GM12872 (cell line): ENCODE results near the gene PHF19.

ENCODE experiments used
- TF ChIP-seq, protein P1 (sequence below): IDR thresholded peaks from 3 replicates; pipeline ENCODE4 v1.5.1; 2011; ENCODE audit warnings: low read depth, mild to moderate bottlenecking, low read length, moderate library complexity; ENCODE audit not compliant: insufficient read depth

PHF19 gene

DNA sequence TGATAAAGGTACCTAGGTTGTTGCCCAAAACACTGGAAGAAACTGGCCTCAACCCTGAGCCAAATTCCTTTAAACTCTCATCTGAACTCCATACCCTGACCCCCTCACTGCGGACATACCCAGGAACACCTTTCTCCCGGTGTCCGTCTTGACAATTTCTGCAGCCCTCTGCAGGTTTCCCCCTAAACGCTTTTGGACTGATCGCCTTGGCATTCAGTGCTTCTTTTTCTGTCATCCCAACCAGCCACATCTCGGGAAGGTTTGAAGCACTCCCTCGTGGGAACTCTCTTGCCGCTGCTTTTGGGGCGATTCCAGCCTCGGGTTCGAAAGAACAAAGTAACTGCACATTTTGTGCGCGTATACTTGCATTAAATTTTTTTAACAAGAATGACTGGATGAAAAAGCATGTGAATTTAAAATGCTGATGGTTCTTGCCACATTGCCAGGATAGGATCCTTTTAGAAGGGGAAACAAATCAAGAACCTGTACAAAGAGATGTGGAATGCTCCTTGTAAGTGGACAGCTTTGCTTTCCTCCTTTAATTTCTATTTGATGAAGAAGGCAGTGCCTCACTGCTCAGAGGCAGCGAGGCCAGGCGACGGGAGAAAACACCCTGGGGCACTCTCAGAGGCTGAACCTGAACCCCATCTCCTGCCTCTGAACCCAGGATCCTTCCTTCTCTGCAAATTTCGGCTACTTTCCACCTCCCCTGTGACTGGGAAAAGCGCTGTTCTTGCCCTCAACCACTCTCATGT lies 34.9 kb downstream of the PHF19 start:
- TF ChIP-seq, protein P1, sequence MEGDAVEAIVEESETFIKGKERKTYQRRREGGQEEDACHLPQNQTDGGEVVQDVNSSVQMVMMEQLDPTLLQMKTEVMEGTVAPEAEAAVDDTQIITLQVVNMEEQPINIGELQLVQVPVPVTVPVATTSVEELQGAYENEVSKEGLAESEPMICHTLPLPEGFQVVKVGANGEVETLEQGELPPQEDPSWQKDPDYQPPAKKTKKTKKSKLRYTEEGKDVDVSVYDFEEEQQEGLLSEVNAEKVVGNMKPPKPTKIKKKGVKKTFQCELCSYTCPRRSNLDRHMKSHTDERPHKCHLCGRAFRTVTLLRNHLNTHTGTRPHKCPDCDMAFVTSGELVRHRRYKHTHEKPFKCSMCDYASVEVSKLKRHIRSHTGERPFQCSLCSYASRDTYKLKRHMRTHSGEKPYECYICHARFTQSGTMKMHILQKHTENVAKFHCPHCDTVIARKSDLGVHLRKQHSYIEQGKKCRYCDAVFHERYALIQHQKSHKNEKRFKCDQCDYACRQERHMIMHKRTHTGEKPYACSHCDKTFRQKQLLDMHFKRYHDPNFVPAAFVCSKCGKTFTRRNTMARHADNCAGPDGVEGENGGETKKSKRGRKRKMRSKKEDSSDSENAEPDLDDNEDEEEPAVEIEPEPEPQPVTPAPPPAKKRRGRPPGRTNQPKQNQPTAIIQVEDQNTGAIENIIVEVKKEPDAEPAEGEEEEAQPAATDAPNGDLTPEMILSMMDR = no peak

DNA sequence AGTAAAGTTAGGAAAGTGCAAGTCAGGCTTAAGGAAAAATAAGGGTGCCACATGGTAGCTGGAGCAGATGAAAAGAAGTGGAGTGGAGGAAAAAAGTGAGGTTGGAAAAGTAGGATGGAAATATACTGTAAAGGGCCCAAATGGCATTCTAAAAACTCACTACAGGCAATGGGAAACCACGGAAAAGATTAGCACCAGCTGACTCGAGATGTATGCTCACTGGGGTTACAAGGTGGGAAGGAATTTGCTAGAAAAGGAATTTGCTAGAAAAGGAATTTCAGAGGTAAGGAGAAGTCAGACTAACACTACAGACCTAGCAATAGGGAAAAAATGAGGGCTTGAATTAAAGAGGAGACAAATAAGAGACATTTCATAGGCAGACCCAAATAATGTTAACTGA lies 37.8 kb downstream of the PHF19 start:
- TF ChIP-seq, protein P1 = no peak

DNA sequence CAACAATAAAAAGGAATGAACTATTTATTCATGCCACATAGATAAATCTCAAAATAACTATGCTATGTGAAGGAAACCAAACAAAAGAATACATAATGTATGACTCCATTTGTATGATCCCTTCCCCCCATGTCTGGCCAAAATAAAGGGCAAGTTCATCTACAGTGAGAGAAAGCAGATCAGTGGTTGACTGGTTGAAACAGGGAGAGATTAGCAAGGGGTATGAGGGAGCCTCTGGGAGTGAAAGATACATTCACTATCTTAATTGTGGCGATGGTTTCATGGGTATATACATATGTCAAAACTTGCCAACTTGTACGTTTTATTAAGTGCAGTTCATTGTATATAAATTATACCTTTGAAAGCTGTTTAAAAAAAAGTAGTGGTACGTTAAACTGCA lies 39.1 kb downstream of the PHF19 start:
- TF ChIP-seq, protein P1 = no peak

DNA sequence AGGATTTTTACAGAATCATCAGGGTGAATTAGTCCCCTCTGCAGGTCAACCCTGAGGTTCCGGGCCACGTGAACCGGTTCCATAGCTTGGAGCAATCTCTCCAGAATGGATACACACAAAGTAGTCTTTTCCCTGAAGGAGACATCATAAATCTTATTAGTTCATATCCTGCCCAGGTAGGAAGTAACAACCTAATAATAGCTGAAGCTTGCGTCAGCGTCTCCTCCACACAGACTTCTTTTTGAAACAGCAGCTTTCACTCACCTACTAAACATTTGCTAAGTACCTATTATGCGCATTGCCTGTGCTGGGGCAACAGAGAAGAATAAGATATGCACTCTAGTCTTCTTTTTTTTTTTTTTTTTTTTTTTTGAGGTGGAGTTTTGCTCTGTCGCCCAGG lies 43.7 kb downstream of the PHF19 start:
- TF ChIP-seq, protein P1 = no peak

DNA sequence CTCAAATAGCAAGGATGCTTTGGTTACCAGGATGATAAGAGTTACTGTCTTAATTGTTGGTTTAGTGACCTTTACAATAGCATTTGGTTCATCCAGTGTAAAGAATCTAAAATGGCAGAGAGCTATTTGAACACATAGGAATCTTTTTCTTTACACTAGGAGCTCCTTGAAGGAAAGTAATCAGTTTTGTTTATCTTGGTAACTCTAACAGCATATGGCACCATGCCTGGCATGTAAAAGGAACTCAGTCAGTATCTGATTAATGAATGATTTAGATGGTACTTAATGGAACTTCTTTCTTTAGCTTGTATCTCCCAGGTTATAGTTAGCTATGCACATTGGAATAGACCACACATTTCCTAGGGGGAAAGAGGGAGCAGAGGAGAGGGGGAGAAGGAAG lies 44.2 kb downstream of the PHF19 start:
- TF ChIP-seq, protein P1 = no peak

- TF ChIP-seq, protein P1 = no peak
Measured at GRCh38 chr9:120830865-120831264, 46.1 kb downstream of the PHF19 start.

DNA sequence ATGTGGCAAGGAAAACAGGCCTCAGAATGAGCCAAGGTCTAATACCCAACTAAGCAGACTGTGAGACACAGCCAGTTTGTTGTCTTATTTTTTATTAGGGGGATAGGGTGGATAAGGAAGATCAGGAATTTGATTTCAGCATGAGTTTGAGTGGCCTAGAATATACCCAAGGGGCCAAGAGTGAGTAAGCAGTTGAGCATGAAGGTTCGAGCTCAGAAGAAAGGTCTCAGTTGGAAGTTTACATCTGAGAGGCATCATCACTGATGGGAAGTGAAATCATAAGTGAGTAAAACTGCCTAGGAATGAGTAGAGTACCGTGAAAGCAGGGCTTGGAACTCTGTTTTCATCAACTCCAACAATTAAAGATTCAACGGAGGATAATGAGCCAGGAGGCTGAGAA lies 46.8 kb downstream of the PHF19 start:
- TF ChIP-seq, protein P1 = no peak

GRCh38 chr9:120829650-120830049 lies 47.3 kb downstream of the PHF19 start:
- TF ChIP-seq, protein P1 = no peak
